Purkinje cell (primary cell): ENCODE data around the gene SYNM. TPM values are rescaled to one million over a fixed set of nuclear protein-coding genes. Genes with fewer than 3 reads are reported as not detected.

ENCODE experiments used
- polyA plus RNA-seq: library from polyadenylated mRNA; unstranded; fragments of >200 nt; fragmentation: Nextera tagmentation; gene quantifications from 2 replicates; pipeline ENCODE4 v1.2.1, GENCODE V29; 2014

Gene SYNM
- 5.0 and 8.4 TPM in 2 replicates for polyA plus RNA-seq

DNA sequence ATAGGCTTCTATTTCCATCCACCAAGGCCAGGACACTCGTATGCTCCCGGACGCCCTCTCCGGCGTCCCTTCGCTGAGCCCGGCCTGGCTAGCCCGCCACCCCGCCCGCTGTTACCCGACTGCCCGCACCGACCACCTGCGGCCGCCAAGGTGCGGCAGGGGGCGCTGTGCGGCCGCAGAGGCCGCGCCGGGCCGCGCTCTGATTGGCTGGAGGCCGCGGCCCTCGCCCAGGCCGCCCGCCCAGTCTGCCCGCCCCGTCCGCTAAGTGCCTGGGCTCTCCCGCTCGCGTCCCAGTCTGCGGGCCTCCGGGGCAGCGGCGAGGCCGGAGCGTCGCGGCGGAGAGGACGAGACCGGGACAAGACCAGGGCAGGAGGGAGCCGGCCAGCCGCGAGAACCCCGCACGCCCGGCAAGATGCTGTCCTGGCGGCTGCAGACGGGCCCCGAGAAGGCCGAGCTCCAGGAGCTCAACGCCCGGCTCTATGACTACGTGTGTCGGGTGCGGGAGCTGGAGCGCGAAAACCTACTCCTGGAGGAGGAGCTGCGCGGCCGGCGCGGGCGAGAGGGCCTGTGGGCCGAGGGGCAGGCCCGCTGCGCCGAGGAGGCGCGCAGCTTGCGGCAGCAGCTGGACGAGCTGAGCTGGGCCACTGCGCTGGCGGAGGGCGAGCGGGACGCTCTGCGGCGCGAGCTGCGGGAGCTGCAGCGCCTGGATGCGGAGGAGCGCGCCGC lies at the start of gene SYNM:
Gene SYNM (plus strand): TSS at position 293 of the 726 bp plus-strand sequence. CDS start 120 bp downstream, at position 413.

Other genes with a start within 250 kb of the SYNM start
- gene PGPEP1L, start 97.3 kb upstream of the SYNM start, polyA plus RNA-seq = not detected in 2 replicates
- 0.47 and 4.7 TPM in 2 replicates for gene TTC23, start 144.5 kb downstream of the SYNM start, polyA plus RNA-seq
- 16.1 and 31.0 TPM in 2 replicates for gene LRRC28, start 146.4 kb downstream of the SYNM start, polyA plus RNA-seq